HG03135 (cell line): ENCODE measurements around the gene HEPACAM2.

Source experiments
- ATAC-seq: cut with Tn5 transposase; IDR thresholded peaks from one replicate; pipeline ENCODE4 v1.9.1; 2021; ENCODE audit warnings: mild to moderate bottlenecking, moderate library complexity; ENCODE audit not compliant: unreplicated experiment

HEPACAM2 gene

DNA sequence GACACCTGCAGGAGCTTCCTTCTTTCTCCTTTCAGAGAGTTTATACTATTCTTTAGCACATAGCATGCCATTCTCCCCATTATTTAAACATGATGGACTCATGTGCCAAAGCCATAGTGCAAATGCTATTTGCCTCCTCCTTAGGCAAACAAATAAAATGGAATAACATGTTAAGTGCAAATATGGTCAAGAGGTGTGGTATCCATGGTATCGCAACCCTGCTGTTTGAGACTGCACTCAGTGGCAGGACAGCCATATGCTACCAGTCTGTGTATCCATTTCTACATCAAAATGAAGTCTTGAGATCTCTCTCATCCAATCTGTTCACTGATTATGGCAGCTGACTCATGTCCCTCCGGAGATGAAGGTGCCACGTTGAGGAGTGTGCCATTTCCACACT, 22.8 kb downstream of the HEPACAM2 start:
- no peak for ATAC-seq

DNA sequence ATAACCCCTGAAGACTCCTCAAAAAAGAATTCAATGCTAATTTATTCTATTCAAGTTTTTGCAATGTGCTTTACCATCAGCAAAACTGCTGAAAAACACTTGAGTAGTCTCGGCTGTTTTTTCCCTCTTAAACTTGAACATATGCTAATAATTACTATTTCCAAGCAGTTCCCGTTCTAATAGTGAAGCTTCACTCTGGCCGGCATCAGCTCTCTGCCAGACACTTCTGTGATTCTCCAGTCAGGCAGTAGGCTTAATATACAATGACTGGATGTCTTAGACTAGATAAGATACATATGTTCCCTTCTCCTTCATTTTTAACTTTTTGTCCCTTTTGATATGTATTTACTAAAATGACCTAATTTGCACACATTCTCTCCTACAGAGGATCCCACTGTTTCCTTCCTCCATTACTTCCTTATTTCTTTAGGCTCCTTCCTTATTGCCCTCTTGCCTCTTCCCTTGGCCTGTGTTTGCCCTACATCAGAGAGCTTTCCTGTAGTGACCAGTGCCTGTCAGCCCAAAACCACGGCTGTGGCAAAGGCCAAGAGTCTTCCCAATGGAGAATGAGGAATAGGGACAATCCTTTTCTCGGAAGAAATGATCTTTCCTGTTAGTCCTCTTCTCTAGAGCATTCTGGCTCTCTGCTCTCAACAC, 23.5 kb downstream of the HEPACAM2 start:
- no peak for ATAC-seq

DNA sequence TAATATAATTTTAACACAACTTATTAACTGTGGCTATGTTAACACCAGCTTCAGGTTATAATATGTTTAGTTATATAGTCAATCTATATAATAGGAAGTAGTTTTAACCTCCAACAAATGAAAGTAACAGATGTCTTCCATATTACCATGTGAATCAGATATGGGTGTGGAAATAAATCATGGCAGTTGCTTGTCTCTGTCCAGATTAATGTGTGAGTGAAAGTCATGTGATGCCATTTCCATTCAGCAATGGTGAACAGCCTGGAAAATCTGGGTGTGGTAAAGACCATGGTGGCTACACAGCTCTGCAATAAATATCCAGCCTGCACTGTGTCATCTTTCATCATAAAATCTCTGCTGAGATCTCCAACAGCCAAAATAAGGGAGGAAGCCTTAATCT, 27.8 kb downstream of the HEPACAM2 start:
- ATAC-seq, result no peak

DNA sequence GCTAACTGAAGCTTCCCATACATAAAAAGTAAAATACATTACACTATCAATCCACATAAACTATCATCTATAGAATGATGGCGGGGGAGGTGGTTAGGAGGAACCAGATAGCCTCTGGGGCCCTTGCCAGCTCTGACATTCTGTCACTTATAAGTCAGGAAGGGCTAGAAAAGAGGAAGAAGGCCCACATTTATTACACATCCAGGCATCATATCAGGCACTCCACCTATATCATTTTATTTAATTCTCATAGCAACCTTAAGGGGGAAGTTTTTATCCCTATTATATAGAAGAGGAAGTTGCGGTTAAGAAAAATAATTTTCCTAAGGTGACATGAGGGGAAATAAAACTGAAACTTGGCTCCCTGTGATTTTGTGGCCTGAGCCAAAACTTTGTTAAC, 29.9 kb downstream of the HEPACAM2 start:
- ATAC-seq, result no peak

DNA sequence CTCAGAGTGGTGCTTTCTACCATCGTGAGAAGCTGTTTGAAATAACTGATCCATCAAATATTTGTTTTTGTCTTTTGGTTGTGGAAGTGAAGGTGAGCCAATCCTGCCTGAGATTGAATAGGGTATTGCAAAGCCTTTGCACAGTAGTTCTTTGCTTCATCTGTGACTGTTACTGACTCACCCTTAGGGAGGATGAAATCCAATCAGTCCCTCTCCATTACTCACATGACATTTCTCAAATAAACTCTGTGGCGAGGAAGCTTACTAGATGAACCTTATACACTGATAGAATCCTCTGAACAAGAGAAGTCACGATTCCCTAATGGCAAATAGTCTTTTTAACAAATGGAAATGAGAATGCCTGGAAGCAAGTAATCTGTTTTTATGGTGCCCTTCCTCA, 31.9 kb downstream of the HEPACAM2 start:
- ATAC-seq, result no peak

DNA sequence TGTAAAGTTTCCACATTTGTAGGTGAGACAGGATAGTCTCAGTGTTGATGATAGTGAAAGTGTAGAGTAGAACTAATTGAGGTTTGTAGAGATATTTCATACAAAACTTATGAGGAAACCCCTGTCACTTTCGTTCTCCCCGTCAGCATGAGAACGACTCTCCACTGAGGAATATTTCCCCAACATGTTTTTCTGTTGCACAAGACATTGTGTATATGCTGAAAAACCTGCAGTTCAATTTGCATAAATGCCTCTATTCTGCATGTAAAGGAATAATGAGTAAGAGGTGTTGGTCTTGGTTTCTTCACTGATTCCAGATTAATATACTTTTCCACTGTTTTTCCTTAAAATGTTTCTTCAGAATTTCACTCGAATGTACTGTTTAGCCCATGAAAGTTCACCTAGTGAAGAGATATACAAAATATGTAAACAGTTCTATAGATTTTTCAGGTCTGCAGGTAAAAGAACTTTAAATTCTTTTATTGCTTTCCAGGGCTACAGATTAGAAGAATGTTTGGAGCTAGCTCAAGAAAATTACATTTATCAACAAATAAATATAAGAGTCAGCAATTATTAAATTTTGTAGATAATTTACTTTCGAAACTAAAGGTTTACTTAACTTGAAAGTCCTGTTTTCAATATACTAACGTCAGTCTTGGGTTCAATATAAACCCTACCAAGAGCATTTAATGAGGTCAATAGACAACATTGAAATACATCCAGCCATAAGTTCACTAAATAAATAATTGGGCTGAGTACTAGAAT, 37.2 kb downstream of the HEPACAM2 start:
- no peak for ATAC-seq

DNA sequence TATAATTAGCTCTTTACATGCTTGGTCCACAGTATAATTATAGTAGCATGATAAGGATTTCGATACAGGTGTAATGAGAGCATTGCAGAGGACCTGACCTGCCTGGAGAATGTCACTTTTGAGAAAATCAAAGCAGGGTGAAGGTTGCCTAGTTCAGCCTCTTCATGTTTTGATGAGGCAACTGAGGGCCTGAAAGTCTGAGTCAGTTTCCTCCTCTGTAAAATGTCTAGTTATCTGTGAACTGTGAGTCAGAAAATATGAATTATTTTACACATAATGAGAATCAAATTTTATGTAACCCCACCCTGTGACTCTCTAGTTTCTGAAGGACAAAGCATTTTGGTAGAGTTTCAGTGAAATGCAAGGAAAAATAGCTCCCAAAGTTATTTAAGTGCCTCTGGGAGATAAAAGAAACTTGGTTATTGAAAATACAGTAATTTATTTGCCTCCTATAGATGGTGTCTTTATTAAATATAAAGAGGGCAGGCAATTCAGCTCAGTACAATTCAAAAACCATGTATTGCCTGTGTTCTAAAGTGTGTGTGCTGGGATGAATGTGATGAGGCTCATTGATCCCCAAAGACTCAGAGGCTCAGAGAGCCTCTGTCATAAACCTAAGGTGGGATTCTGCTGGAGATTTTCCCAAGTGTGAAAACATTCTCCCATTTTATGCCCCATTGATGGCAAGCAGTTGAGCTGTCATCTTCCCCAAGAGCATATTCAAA, 40.8 kb downstream of the HEPACAM2 start:
- no peak for ATAC-seq

DNA sequence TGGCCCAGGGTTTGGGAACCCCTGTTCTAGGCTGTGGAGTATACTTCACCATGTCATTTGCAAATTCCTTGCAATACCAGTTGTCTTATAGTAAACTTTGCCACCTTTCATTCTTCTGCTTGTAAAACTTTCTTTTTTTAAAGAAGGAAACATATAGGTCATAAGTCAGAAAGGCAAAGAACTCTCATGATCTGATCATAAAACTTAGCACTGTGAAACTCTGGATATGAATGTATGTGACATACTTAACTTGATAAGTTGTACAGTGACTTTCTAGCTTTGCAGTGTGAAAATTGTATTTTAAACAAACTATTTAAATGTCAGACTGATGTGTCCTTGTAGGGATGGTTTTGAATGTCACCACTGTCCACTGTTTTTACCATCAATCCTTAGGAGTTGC, 47.1 kb downstream of the HEPACAM2 start:
- no peak for ATAC-seq

DNA sequence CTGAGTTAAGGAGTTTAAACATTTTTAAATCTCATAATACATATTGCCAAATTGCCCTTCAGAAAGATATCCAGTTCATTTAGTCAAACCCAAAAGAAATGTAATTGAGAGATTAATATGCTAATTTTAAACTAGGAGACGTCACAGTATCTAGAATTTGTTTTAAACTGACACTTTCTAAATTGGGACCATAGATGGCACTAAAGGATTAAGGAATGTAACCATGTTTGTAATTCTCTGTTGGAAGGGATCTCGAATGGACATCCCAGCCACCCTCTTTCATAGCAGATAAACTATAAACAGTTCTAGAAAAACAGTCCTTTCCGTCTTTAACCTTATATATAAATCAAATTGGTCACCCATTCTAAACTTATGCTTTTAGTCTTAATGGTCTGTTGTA, 48.1 kb downstream of the HEPACAM2 start:
- no peak for ATAC-seq

DNA sequence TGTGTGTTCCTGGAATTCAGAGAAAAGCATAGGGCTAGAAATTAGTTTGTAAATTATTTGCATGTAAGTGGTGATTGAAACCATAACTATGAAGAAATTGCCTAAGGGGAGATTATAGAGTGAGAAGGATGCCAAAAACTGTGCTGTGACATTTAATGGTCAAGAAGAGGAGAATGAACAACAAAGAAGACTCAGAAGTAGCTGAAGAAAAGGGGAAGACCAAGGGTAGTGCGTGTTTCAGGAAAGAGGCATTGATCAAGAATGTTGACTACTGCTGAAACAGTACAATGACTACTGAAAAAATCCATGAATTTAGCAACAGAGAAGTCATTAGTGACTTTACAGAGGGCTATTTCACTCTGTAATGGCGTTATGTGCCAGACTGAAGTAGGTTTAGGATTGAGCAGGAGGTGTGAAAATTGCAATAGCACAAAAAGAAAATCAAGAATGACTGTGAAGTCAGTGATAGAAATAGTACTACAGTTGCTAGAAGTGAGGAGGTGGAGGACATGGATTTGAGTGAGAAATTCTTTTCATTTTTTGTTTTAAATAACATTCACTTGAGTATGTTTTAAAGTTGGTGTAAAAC, 49.2 kb downstream of the HEPACAM2 start:
- no peak for ATAC-seq

DNA sequence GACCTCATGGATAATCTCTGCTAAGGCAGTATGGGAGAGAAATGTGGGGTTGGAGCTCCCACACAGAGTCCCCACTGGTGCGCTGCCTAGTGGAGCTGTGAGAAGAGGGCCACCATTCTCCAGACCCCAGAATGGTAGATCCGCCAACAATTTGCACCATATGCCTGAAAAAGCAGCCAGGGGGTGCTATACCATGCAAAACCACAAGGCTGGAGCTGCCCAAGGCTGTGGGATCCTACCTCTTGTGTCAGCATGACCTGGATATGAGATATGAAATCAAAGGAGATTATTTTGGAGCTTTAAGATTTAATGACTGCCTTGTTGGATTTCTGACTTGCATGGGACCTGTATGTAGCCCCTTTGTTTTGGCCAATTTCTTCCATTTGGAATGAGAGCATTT, 51.0 kb downstream of the HEPACAM2 start:
- no peak for ATAC-seq

DNA sequence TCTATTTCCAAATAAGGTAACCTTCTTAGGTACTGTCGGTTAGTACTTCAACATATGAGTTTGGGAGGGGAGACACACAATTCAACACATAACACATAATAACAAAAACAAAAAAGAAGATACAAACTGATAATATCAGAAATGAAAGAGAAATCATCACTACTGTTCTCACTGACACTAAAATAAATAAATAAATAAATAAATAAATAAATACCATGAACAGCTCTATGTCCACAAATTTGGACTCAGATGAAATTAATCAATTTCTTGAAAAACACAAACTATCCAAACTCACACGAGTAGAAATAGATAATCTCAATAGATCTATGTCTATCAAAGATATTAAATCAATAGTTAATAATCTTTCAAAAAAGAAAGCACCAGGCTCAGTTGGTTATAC, 53.6 kb downstream of the HEPACAM2 start:
- ATAC-seq, result no peak

DNA sequence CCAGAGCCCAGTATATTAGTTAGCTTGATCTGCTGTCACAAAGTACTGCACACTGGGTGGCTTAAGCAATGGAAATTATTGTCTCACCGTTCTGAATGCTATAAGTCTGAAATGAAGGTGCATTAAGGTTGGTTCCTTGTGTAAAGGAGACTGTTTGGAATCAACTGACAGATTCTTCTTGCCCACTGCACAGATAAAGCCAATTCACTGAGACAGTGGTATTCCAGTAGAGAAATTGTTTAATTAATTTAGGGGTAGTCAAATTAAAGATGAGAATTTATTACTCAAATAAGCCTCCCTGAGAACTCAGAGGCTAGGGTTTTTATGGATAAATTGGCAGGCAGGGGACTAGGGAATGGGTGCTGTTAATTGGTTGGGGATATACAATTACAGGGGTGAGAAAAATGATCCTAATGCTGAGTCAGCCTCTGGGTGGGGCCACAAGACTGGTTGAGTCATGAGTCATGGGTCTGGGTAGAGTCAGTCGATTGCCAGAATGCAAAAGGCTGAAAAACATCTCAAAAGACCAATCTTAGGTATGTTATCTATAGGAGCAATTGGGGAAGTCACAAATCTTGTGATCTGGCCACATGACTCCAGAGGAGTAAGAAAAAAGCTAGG, 54.6 kb downstream of the HEPACAM2 start:
- no peak for ATAC-seq

DNA sequence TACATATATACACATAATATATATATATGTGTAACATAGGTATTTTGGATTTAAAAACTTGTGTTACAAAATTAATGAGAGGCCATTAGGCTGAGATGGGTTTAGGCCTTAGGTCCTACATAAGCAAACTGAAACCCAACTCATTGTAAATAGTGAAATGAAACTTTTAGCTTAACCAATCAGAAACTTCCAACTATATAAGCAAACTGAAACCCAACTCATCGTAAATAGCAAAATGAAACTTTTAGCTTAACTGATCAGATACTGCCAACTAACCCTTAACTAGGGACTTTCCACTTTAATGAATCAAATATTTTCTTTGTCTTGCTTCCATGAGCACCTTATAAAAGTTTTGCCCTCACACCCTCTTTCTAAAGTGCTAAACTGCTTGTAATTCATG, 60.8 kb downstream of the HEPACAM2 start:
- ATAC-seq, result peak; percentile 99

DNA sequence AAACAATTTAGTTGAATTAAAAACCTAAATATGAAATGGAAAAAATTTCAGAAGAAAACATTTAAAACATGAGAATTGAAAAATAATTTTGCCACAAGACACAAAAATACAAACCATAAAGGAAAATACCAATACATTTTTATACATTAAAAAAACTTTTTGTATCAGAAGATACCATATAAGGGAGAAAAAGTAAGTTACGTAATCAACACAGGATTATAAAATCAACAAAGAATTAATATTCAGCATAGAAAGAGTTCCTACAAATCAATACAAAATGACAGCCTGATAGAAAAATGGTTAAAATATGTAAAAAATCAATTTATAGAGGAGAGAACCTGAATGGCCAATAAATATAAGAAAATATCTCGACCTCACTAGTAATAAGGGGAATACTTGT, 61.5 kb downstream of the HEPACAM2 start:
- no peak for ATAC-seq

DNA sequence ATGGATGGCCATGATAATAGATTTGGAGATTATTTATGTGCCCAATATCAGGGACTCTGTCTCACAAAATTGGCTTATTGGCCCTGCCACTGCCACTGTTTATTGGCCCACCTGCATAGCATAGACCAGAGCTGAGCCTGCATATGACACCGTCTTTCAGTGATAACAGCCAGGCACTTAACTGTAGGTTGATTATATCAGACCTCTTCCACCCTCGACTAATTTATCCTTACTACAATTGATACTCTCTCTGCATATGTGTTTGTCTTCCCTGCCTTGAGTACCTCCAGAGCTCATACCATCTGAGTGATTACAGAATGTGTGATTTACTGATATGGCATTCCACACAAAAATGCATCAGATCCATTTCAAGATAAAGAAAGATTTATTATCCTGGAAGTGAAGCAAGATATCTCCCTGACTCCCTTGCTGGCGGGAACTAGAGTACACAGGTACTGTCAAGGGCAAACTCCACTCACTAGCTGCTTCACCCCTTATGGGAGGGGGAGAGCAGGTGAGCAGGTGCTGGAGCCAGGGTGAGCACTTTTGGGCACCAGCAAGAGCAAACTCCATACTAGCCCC, 65.0 kb downstream of the HEPACAM2 start:
- ATAC-seq, result no peak

DNA sequence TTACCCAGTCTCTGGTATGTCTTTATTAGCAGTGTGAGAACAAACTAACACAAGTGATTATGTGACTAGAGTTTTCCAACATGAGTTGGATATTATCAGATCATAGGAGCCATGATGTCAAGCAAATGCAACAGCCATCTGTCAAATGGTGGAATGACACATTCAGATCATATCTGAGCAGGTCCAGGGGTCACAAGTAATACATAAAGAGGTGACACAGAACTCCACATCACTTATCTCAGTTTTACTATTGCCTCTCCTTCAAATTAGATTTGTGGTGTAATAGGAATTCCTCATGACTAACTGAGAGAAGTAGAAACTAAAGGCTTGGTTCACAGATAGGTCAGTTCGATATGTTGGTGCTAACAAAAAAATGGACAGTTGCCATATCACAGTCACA, 65.9 kb downstream of the HEPACAM2 start:
- no peak for ATAC-seq

DNA sequence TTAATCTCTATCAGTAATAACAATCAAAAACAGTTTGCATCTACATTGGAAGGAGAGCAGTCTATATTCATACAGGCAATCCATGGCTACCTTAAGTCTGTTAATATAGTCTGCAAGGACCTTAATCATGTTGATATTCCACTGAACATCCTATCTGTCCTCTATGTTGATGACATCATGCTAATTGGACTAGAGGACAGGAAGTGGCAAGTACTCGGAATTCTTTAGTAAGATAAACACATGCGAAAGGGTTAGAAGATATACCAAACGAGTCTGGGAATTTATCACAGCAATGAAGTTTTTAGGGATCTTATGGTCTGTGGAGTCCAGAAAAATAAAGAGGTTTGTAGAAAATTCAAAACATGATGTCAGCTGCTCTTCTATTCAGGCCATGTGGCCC, 66.8 kb downstream of the HEPACAM2 start:
- ATAC-seq, result no peak

DNA sequence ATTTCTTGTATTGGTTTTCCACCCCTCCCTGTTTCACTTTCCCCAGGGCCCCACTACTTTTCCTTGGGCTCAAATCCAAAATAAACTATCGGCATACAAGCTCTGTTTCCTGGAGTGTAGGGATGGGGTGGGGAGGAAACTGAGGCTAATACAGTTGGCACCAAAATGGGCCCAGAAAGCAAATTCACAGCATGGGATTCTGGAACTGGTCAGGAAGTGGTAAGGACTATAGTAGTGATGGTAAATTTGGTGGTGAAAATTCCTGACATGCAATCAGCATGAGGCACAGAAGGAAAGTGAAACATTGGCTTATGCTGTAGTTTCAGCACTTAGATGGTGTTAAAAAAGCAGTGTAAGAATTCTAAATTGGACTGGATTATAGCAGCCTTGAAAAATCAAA, 69.4 kb downstream of the HEPACAM2 start:
- no peak for ATAC-seq

DNA sequence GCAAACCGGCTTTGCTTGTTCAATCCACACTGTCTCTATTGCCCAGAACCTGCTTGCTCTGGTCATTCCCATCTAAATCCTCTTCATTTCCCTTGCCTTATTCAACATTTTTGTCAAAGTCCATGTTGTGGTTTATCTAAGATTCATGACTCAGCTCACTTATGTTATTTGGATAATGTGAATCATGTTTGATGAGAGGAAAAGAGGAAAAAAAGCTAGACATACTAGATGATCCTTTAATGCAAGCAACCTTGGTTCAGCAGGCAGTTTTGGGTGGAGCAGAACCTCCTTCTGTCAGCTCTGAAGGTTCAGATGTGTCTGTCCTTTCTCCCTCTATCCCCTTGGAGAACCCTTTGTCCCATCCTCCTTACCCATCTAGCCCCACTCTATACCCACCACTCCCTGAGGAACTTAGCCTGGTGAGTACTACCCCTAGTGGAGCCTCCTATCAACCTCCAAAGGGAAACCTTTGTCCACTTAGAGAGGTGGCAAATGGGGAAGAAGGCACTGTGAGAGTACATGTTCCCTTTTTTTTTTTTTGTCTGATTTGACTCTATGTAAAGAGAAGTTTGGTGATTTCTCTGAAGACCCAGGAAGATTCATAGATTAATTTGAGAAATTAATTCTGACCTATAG, 76.0 kb downstream of the HEPACAM2 start:
- ATAC-seq, result no peak
